Muscle layer of duodenum (tissue), 2 donors: ENCODE measurements around the gene IL4R.

Experiments used
- H3K27ac ChIP-seq: one replicate; pipeline ENCODE4 v1.7.0; 2013; ENCODE audit warnings: mild to moderate bottlenecking, low read length
- H3K27me3 ChIP-seq: one replicate; pipeline ENCODE4 v1.7.0; 2013; ENCODE audit warnings: low read depth, mild to moderate bottlenecking, control low read depth, low read length
- H3K36me3 ChIP-seq, 2 donors: one replicate each; pipeline ENCODE4 v1.7.0; 2013; ENCODE audit warnings: low read length in 2 of 2, control low read depth in 1 of 2, mild to moderate bottlenecking in 1 of 2; ENCODE audit not compliant: insufficient read depth in 2 of 2, control insufficient read depth in 1 of 2
- H3K4me1 ChIP-seq, 2 donors: one replicate each; pipeline ENCODE4 v1.7.0; 2013; ENCODE audit warnings: low read length in 2 of 2, mild to moderate bottlenecking in 2 of 2, control low read depth in 1 of 2, moderate library complexity in 1 of 2; ENCODE audit not compliant: insufficient read depth in 2 of 2, control insufficient read depth in 1 of 2
- H3K4me3 ChIP-seq, 2 donors: one replicate each; pipeline ENCODE4 v1.7.0; 2013; ENCODE audit warnings: low read length in 2 of 2, low read depth in 1 of 2, mild to moderate bottlenecking in 1 of 2
- H3K9me3 ChIP-seq, 2 donors: one replicate each; pipeline ENCODE4 v1.7.0; 2013; ENCODE audit warnings: low read length in 2 of 2, control low read depth in 1 of 2, mild to moderate bottlenecking in 1 of 2; ENCODE audit not compliant: control insufficient read depth in 1 of 2
- donor health status: healthy.

The IL4R gene

DNA sequence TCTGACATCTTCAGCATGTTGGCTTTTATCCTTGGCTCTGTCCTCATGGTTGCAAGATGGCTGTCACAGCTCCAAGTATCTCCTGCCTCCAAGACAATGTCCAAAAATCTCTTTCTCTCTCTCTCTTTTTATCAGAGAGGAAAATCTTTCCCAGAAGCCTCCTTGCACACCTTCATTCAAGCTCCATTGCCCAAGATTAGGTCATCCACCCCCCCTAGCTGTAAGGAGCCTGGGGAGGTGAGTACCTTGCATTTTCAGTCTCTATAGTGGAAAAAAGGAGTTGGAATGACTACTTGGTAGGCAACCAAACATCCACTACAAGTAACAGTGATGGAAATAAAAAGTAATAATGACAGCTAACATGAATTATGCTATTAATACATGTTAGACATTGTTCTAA is 23.2 kb upstream of the IL4R start:
- Histone ChIP-seq H3K4me3 (no peak overlapping the region), H3K27ac (no peak overlapping the region), H3K36me3 (no peaks in the 10 kb centered on the region), H3K27me3 (no peaks in the 10 kb centered on the region), H3K4me1 (peaks cover 0 to 5% of the 10 kb centered on the region in 2 donors), H3K9me3 (no peaks in the 10 kb centered on the region)

DNA sequence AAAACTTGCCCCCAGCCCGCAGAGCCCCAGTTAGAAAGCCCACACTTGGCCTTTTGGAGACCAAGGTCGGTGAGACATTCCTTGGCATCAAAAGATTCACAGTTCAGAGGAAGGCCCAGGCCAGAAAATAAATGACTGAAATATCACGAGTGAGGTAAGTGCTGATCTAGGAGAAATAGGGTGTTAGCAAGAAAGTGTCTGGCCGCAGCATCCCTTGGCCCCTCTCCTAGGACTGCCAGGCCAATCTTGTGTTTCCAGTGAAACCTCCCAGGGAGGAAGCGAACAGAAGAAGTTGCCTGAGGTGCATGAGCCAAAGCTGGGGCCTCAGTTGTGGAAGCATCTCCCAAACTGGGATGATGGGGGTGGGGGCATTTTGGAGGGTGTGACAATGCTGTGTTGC is 22.7 kb upstream of the IL4R start:
- Histone ChIP-seq H3K4me3 (no peak overlapping the region), H3K27me3 (no peaks in the 10 kb centered on the region), H3K36me3 (no peaks in the 10 kb centered on the region), H3K27ac (no peak overlapping the region), H3K4me1 (peaks cover 0 to 5% of the 10 kb centered on the region in 2 donors), H3K9me3 (no peaks in the 10 kb centered on the region)

DNA sequence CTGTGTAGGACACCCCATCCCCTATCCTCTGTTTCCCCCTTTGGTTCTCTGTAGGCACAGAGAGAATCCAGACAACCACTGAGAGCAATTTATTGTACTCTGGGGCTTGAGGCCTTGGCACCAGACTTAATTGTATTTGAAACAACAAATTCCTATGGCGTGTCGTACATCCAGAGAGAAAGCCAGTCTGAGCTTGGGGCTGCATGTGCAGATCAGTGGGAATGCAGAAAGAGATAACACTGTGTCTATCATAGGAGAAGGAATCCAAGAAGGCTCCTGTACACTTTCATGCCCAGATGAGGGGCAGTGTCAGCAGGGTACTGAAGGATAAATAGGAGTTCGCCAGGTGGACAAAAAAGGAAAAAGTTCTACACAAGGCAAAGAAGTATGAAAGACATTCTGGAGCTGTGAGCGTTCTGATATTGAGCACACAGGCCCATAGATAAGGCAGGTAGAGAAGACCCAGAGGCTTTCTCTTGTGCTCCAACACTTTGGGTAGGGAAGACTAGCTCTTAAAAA is 22.0 kb upstream of the IL4R start:
- H3K27ac ChIP-seq: no peak overlapping the region

GRCh38 chr16:27293343-27293742 is 20.4 kb upstream of the IL4R start:
- H3K4me3 ChIP-seq: no peak overlapping the region
- H3K9me3 ChIP-seq: no peaks in the 10 kb centered on the region

More for the DNA sequence above, 22.0 kb upstream of the IL4R start:
- no peaks in the 10 kb centered on the region for H3K9me3 ChIP-seq
- peaks cover 0 to 4% of the 10 kb centered on the region in 2 donors for H3K4me1 ChIP-seq
- H3K36me3 ChIP-seq: no peaks in the 10 kb centered on the region
- no peaks in the 10 kb centered on the region for H3K27me3 ChIP-seq
- no peak overlapping the region for H3K4me3 ChIP-seq

GRCh38 chr16:27298132-27298531 is 15.6 kb upstream of the IL4R start:
- no peaks in the 10 kb centered on the region for H3K36me3 ChIP-seq
- H3K27ac ChIP-seq: no peak overlapping the region
- no peaks in the 10 kb centered on the region for H3K9me3 ChIP-seq
- no peak overlapping the region for H3K4me3 ChIP-seq
- no peaks in the 10 kb centered on the region for H3K4me1 ChIP-seq
- no peaks in the 10 kb centered on the region for H3K27me3 ChIP-seq

More at GRCh38 chr16:27293343-27293742, 20.4 kb upstream of the IL4R start:
- Histone ChIP-seq H3K36me3 (no peaks in the 10 kb centered on the region), H3K4me1 (no peaks in the 10 kb centered on the region), H3K27ac (no peak overlapping the region), H3K27me3 (no peaks in the 10 kb centered on the region)

DNA sequence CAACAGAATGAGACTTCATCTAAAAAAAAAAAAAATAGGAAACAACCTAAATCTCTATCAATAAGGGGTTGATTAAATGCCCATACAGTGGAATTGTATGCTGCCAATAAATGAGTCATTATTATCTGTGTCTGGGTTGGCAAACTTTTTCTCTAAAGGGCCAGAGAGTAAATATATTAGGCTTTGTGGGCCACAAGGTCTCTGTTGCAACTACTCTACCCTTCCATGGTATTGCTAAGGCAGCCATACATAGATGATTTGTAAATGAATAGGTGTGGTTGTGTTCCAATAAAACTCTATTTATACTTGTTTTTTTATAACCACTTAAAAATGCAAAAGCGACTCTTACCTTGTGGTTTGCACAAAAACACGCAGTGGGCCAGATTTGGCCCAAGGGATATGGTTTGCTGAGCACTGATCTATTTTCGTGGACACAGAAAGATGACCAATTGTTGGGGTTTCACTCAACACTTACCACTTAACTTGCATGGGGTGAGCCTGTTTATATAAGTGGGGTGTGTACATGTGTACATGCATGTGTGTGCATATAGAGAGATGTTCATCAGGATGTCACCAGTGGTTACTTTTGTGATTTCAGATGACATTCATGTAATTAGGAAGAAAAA is 12.4 kb upstream of the IL4R start:
- H3K4me1 ChIP-seq: no peaks in the 10 kb centered on the region
- H3K27me3 ChIP-seq: no peaks in the 10 kb centered on the region
- H3K4me3 ChIP-seq: no peak overlapping the region
- H3K9me3 ChIP-seq: no peaks in the 10 kb centered on the region
- no peaks in the 10 kb centered on the region for H3K36me3 ChIP-seq
- no peak overlapping the region for H3K27ac ChIP-seq

GRCh38 chr16:27302126-27302525 is 11.6 kb upstream of the IL4R start:
- no peaks in the 10 kb centered on the region for H3K9me3 ChIP-seq
- no peak overlapping the region for H3K27ac ChIP-seq
- no peaks in the 10 kb centered on the region for H3K4me1 ChIP-seq
- H3K27me3 ChIP-seq: no peaks in the 10 kb centered on the region
- no peaks in the 10 kb centered on the region for H3K36me3 ChIP-seq
- H3K4me3 ChIP-seq: no peak overlapping the region

GRCh38 chr16:27303256-27304100 is 10.3 kb upstream of the IL4R start:
- Histone ChIP-seq H3K27ac (no peak overlapping the region), H3K27me3 (no peaks in the 10 kb centered on the region), H3K36me3 (no peaks in the 10 kb centered on the region), H3K4me3 (no peak overlapping the region), H3K9me3 (no peaks in the 10 kb centered on the region), H3K4me1 (no peaks in the 10 kb centered on the region)

GRCh38 chr16:27304102-27304501 is 9.7 kb upstream of the IL4R start:
- Histone ChIP-seq H3K36me3 (no peaks in the 10 kb centered on the region), H3K4me3 (no peak overlapping the region), H3K27me3 (no peaks in the 10 kb centered on the region), H3K9me3 (no peaks in the 10 kb centered on the region), H3K27ac (no peak overlapping the region), H3K4me1 (no peaks in the 10 kb centered on the region)

- H3K36me3 ChIP-seq: no peaks in the 10 kb centered on the region
- H3K4me3 ChIP-seq: no peak overlapping the region
- no peaks in the 10 kb centered on the region for H3K4me1 ChIP-seq
- H3K27ac ChIP-seq: no peak overlapping the region
- H3K27me3 ChIP-seq: no peaks in the 10 kb centered on the region
- no peaks in the 10 kb centered on the region for H3K9me3 ChIP-seq
Observed at GRCh38 chr16:27304881-27305745, 8.7 kb upstream of the IL4R start.

DNA sequence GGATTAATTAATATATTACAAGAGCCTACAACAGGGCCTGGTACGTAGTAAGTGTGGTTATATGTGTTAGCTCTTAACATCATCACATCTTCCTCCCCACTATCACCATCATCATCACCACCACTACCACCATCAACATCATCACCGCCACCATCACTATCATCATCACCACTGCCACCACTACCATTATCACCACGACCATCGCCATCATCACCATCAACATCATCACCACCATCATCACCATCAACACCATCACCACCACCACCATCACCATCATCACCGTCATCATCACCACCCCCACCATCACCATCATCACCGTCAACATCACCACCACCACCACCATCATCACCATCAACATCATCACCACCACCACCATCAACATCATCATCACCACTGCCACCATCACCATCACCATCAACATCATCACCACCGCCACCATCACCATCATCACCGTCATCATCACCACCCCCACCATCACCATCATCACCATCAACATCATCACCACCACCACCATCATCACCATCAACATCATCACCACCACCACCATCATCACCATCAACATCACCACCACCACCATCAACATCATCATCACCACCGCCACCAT is 7.8 kb upstream of the IL4R start:
- H3K27me3 ChIP-seq: no peaks in the 10 kb centered on the region
- H3K4me1 ChIP-seq: no peaks in the 10 kb centered on the region
- no peak overlapping the region for H3K27ac ChIP-seq
- H3K9me3 ChIP-seq: no peaks in the 10 kb centered on the region
- H3K36me3 ChIP-seq: no peaks in the 10 kb centered on the region
- H3K4me3 ChIP-seq: no peak overlapping the region
